Spleen (tissue), 11 donors: ENCODE data around the gene LSM5. TPM values are rescaled to one million over a fixed set of nuclear protein-coding genes. Genes with fewer than 3 reads are reported as not detected.

Source experiments
- DNase-seq: peaks from one replicate; pipeline ENCODE4 v3.0.0-alpha.2; 2020
- H3K27ac ChIP-seq, 8 donors: fragments of 200-600 bp; sonication (generic) in 7 of 8; 1 replicate in 4 of 8; 2 replicates in 4 of 8; pipeline versions ENCODE4 v1.5.0 to v1.8.0; 2016 to 2021; ENCODE audit warnings: inconsistent platforms in 4 of 8, mild to moderate bottlenecking in 4 of 8, moderate library complexity in 1 of 8
- H3K27me3 ChIP-seq, 7 donors: fragments of 200-600 bp; sonication (generic) in 6 of 7; replicated peaks in 1 of 7; 1 replicate in 4 of 7; 2 replicates in 3 of 7; pipeline versions ENCODE4 v1.5.0 to v1.8.0; 2016 to 2021; ENCODE audit warnings: inconsistent platforms in 3 of 7, mild to moderate bottlenecking in 1 of 7
- H3K36me3 ChIP-seq, 6 donors: fragments of 200-600 bp; sonication (generic) in 5 of 6; 1 replicate in 4 of 6; 2 replicates in 2 of 6; pipeline versions ENCODE4 v1.5.0 to v1.8.0; 2016 to 2021; ENCODE audit warnings: inconsistent platforms in 2 of 6
- H3K4me1 ChIP-seq, 6 donors: fragments of 200-600 bp; sonication (generic) in 5 of 6; 1 replicate in 3 of 6; 2 replicates in 3 of 6; pipeline versions ENCODE4 v1.5.0 to v1.8.0; 2016 to 2021; ENCODE audit warnings: inconsistent platforms in 3 of 6
- H3K4me3 ChIP-seq, 8 donors: fragments of 200-600 bp; sonication (generic) in 7 of 8; 1 replicate in 4 of 8; 2 replicates in 4 of 8; pipeline versions ENCODE4 v1.5.0 to v1.8.0; 2016 to 2021; ENCODE audit warnings: inconsistent platforms in 4 of 8, mild to moderate bottlenecking in 4 of 8, moderate library complexity in 2 of 8
- H3K9me3 ChIP-seq, 8 donors: fragments of 200-600 bp; sonication (generic) in 7 of 8; 1 replicate in 4 of 8; 2 replicates in 4 of 8; pipeline versions ENCODE4 v1.5.0 to v1.8.0; 2016 to 2021; ENCODE audit warnings: inconsistent platforms in 4 of 8
- POLR2A ChIP-seq, 3 donors: fragments of 450-650 bp; IDR thresholded peaks; one replicate each; pipeline ENCODE4 v1.5.1; 2017; ENCODE audit warnings: antibody characterized with exemption in 3 of 3, mild to moderate bottlenecking in 1 of 3
- POLR2AphosphoS5 ChIP-seq, 3 donors: sonication (generic); formaldehyde crosslinking; IDR thresholded peaks; one replicate each; pipeline ENCODE4 v1.5.1; 2017; ENCODE audit warnings: antibody characterized with exemption in 3 of 3
- WGBS, 5 donors: extraction: QIAGEN DNeasy Blood & Tissue Kit in 3 of 5; methylation state at CpG; one replicate each; pipeline versions ENCODE4 v1.1.5 to v1.1.7; 2013 to 2018; 5-methylcytosine and 5-hydroxymethylcytosine counted together
- intact Hi-C: fragments of 100-400 bp; cut with DNase I; formaldehyde crosslinking; loops from one replicate; pipeline ENCODE4 v1.15.0; 2023; ENCODE audit warnings: low total_unique reads
- polyA plus RNA-seq, 3 donors: library from polyadenylated mRNA; stranded (reverse); fragments of 200-250 nt; gene quantifications; one replicate each; pipeline ENCODE4 v1.2.1, GENCODE V29; 2013
- total RNA-seq, 7 donors: library from RNA; depleted of rRNA in 3 of 7; stranded (reverse); fragments of >200 nt in 3 of 7; fragmentation: NEBNext Ultra II Directional in 4 of 7; extraction: Animal tissue kit (Norgen Biotek cat#: 25700) in 4 of 7; gene quantifications; one replicate each; pipeline versions ENCODE4 v1.1.0 to v1.2.1, GENCODE V29; 2016 to 2021
- TF ChIP-seq, protein P1 (sequence below), 11 experiments: fragments of 200-600 bp in 7 of 11; fragments of 450-650 bp in 4 of 11; sonication (generic) in 4 of 11; IDR thresholded peaks in 8 of 11; conservative IDR thresholded peaks in 3 of 11; 1 replicate in 7 of 11; 2 replicates in 4 of 11; pipeline versions ENCODE4 v1.4.0 to v1.8.0; 2016 to 2021; ENCODE audit warnings: antibody characterized with exemption in 11 of 11, inconsistent platforms in 4 of 11, mild to moderate bottlenecking in 1 of 11
- donor health status: healthy with polysubstance abuse.
- donor health status: DM: no; HTN: no; CAD: no; lungs with moderate emphysema.
- donor health status: DM: no; HTN: no; CAD: no.
- donor health status: Bipolar disorder and iron deficiency.
- donor health status: healthy.
- donor health status: DM: no; HTN: no; CAD: no.
- donor health status: DM: yes; HTN: yes; CAD: no.

Gene LSM5
- total and polyA plus RNA-seq, 10 donors: 14.5 to 142 (median 33.2) TPM

DNA sequence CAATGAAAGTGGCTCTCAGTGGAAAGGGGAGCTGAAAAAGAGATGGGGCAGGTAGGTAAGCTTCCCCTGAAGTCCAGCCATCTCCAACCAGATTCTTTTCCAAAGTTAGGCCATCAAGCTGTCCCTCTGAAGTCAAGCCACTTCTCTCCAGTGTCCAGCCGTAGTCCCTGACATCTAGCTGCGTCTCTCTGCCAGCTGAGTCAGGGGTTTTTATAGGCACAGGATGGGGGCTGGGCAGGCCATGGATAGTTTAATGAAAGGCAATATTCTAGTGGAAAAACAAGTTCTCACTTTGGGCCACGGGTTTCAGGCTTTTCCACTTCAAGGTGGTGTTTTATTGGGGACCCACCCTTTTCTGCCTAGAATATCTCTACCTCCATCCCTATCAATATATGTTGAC, 41.9 kb upstream of the LSM5 start:
- intact Hi-C loops: no loop called here

DNA sequence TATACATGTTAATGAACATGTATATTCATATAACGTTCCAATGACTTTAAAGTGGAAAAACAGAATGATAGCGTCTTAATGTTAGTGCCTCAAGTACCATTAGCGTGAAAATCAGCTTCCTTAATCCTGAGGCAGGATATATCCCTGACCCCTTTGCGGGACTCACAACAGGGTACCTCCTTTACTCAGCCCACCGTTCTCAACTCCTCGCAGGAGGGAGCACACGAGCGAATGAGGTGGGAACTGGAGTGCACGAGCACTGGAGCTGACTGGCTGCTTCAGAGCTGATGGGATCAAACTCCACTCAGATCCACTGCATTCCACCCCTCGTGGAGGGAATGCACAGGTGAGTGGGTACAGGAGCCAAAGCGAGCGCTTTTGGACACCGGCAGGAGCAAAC, 41.2 kb upstream of the LSM5 start:
- TF ChIP-seq POLR2A (IDR thresholded peaks at IDR 0.05) (no peak), POLR2AphosphoS5 (IDR thresholded peaks at IDR 0.05) (no peak)
- TF ChIP-seq, protein P1, sequence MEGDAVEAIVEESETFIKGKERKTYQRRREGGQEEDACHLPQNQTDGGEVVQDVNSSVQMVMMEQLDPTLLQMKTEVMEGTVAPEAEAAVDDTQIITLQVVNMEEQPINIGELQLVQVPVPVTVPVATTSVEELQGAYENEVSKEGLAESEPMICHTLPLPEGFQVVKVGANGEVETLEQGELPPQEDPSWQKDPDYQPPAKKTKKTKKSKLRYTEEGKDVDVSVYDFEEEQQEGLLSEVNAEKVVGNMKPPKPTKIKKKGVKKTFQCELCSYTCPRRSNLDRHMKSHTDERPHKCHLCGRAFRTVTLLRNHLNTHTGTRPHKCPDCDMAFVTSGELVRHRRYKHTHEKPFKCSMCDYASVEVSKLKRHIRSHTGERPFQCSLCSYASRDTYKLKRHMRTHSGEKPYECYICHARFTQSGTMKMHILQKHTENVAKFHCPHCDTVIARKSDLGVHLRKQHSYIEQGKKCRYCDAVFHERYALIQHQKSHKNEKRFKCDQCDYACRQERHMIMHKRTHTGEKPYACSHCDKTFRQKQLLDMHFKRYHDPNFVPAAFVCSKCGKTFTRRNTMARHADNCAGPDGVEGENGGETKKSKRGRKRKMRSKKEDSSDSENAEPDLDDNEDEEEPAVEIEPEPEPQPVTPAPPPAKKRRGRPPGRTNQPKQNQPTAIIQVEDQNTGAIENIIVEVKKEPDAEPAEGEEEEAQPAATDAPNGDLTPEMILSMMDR (IDR thresholded peaks at IDR 0.05 in 8 of 11, conservative IDR thresholded peaks at IDR 0.05 in 3 of 11): no peak
- intact Hi-C loops: no loop called here
- Histone ChIP-seq H3K9me3 (no peaks in the 10 kb centered on the region), H3K4me3 (no peak overlapping the region), H3K4me1 (peaks cover 0 to 20% (median 8%) of the 10 kb centered on the region in 6 donors), H3K27me3 (no peaks in the 10 kb centered on the region), H3K27ac (no peak overlapping the region), H3K36me3 (peaks cover 0 to 39% (median 0%) of the 10 kb centered on the region in 6 donors)
- DNase-seq: no peak
- WGBS, 5 donors: 92 to 97% (median 95%) methylated on average over 13 of the region's 13 CpGs

More for the DNA sequence above, 41.9 kb upstream of the LSM5 start:
- TF ChIP-seq, protein P1 (IDR thresholded peaks at IDR 0.05 in 8 of 11, conservative IDR thresholded peaks at IDR 0.05 in 3 of 11): no peak
- TF ChIP-seq POLR2A (IDR thresholded peaks at IDR 0.05) (no peak), POLR2AphosphoS5 (IDR thresholded peaks at IDR 0.05) (no peak)
- Histone ChIP-seq H3K36me3 (peaks cover 0 to 34% (median 0%) of the 10 kb centered on the region in 6 donors), H3K4me3 (no peak overlapping the region), H3K27me3 (no peaks in the 10 kb centered on the region), H3K9me3 (no peaks in the 10 kb centered on the region), H3K27ac (no peak overlapping the region), H3K4me1 (peaks cover 0 to 15% (median 7%) of the 10 kb centered on the region in 6 donors)
- 88 to 95% (median 90%) methylated on average over 3 of the region's 3 CpGs for WGBS, 5 donors
- no peak for DNase-seq

DNA sequence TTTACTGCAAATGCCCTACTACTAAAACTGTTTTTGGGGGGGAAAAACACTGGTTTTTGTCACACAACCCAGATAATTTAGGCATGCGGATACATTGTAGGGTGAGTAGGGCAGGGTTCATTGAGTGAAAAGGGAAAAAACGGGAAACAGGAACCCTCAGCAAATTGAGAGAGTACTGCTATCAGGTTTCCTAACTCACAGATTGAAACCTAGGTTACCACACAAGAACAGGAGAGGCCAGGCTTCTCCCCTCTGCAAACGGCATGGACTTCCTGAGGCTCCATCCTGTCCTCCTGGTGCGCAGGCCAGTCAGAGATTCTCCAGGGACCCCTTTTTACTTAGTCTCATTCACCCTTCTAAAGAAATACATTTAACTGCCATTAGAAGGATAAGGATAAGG, 35.7 kb upstream of the LSM5 start:
- Histone ChIP-seq H3K4me3 (no peak overlapping the region), H3K27me3 (no peaks in the 10 kb centered on the region), H3K9me3 (peaks cover 0 to 13% (median 2%) of the 10 kb centered on the region in 8 donors), H3K27ac (no peak overlapping the region), H3K36me3 (peaks cover 0 to 40% (median 0%) of the 10 kb centered on the region in 6 donors), H3K4me1 (peaks cover 0 to 19% (median 0%) of the 10 kb centered on the region in 6 donors)
- intact Hi-C loops: no loop called here
- 69 to 83% (median 70%) methylated on average over 4 of the region's 4 CpGs for WGBS, 5 donors
- no peak for DNase-seq
- TF ChIP-seq POLR2A (IDR thresholded peaks at IDR 0.05) (no peak), POLR2AphosphoS5 (IDR thresholded peaks at IDR 0.05) (no peak)
- TF ChIP-seq, protein P1 (IDR thresholded peaks at IDR 0.05 in 8 of 11, conservative IDR thresholded peaks at IDR 0.05 in 3 of 11): no peak

DNA sequence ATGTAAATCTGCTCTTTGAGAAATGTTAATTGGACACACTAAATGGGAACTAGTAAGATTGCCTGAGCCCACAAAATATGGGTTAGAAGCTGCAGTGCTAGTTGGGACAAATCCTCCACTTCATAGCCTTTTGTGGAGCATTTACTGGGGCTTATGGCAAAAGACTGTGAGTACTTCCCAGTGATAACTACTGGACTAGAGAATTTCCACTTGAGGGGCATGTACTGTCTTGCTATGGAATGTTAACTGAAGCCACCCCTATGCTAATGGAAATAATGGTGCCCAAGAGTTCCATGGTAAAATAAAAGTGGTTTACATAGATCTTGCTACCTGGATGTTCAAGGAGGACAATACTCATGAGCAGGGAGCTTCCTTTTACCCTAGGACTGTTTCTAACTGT, 34.5 kb upstream of the LSM5 start:
- TF ChIP-seq POLR2A (IDR thresholded peaks at IDR 0.05) (no peak), POLR2AphosphoS5 (IDR thresholded peaks at IDR 0.05) (no peak)
- TF ChIP-seq, protein P1 (IDR thresholded peaks at IDR 0.05 in 8 of 11, conservative IDR thresholded peaks at IDR 0.05 in 3 of 11): no peak
- no peak for DNase-seq
- H3K9me3 ChIP-seq: peaks cover 0 to 25% (median 14%) of the 10 kb centered on the region in 8 donors
- intact Hi-C loops: no loop called here
- peaks cover 0 to 49% (median 0%) of the 10 kb centered on the region in 6 donors for H3K36me3 ChIP-seq
- H3K27ac ChIP-seq: no peak overlapping the region
- H3K27me3 ChIP-seq: no peaks in the 10 kb centered on the region
- no peak overlapping the region for H3K4me3 ChIP-seq
- peaks cover 0 to 19% (median 0%) of the 10 kb centered on the region in 6 donors for H3K4me1 ChIP-seq
